K562 (cell line): ENCODE measurements around the gene PREX1. TPM values are rescaled to one million over a fixed set of nuclear protein-coding genes. Genes with fewer than 3 reads are reported as not detected.

Experiments
- ATAC-seq: fragments of 200-7000 bp; cut with Tn5 transposase; 3 replicates; pipeline ENCODE4 v1.9.1; 2020; ENCODE audit warnings: moderate library complexity
- BruUV-seq: library from RNA; stranded (reverse); fragments of 400-500 nt; replicated peaks from 2 replicates; lab custom pipeline; 2021; lab: Mats Ljungman, UMichigan
- CTCF ChIA-PET: fragments of 300-600 bp; formaldehyde crosslinking; extraction: SDS; loops from one replicate; lab custom pipeline; 2021; ENCODE audit warnings: low intra/inter-chr PET ratio; lab: Yijun Ruan, JAX
- POLR2A ChIA-PET: fragments of 300-600, 350-650 bp; sonication (Branson Sonifier 250); formaldehyde crosslinking; extraction: SDS; loops from one replicate; lab custom pipeline; 2021; ENCODE audit warnings: antibody characterized with exemption, inconsistent platforms; lab: Yijun Ruan, JAX
- DNase-seq, 4 experiments: peaks; one replicate each; pipeline versions ENCODE4 v3.0.0 to v3.0.0-alpha.2; 2011 to 2018; ENCODE audit warnings: low spot score in 3 of 4, mixed read lengths in 3 of 4; ENCODE audit errors: extremely low read depth in 1 of 4
- FAIRE-seq: peaks from 2 replicates; lab custom pipeline; 2011; peaks lifted over from hg19 to GRCh38; lab: Jason Lieb, UNC
- H2AFZ ChIP-seq: 2 replicates; pipeline ENCODE4 v1.6.0; 2011; ENCODE audit warnings: low read depth, low read length, control low read depth, inconsistent platforms
- H3K27ac ChIP-seq: fragments of 200-600 bp; 3 replicates; pipeline ENCODE4 v1.8.0; 2011; ENCODE audit warnings: low read depth, mild to moderate bottlenecking, control low read depth, inconsistent platforms, low read length, moderate library complexity, mixed read lengths; ENCODE audit errors: extremely low read depth
- H3K27me3 ChIP-seq, 2 experiments: fragments of 300-600 bp in 1 of 2; 2 replicates in 1 of 2; 3 replicates in 1 of 2; pipeline versions ENCODE4 v1.6.0 to v1.8.0; 2011; ENCODE audit warnings: inconsistent platforms in 2 of 2, low read length in 2 of 2, mild to moderate bottlenecking in 1 of 2, mixed read lengths in 1 of 2, moderate library complexity in 1 of 2; ENCODE audit not compliant: control insufficient read depth in 2 of 2, insufficient read depth in 2 of 2
- H3K36me3 ChIP-seq: fragments of 300-600 bp; 3 replicates; pipeline ENCODE4 v1.8.0; 2011; ENCODE audit warnings: mild to moderate bottlenecking, low read length, inconsistent platforms; ENCODE audit not compliant: control insufficient read depth, insufficient read depth
- H3K4me1 ChIP-seq, 2 experiments: fragments of 200-600 bp in 1 of 2; replicated peaks in 1 of 2; 2 replicates in 1 of 2; 3 replicates in 1 of 2; pipeline versions ENCODE4 v1.5.1 to v1.8.0; 2011; ENCODE audit warnings: inconsistent platforms in 2 of 2, low read length in 2 of 2, mild to moderate bottlenecking in 1 of 2, mixed read lengths in 1 of 2, moderate library complexity in 1 of 2; ENCODE audit not compliant: control insufficient read depth in 2 of 2, insufficient read depth in 2 of 2
- H3K4me2 ChIP-seq: 2 replicates; pipeline ENCODE4 v1.6.1; 2011; ENCODE audit warnings: low read length, control low read depth, inconsistent platforms, mixed read lengths; ENCODE audit not compliant: insufficient read depth
- H3K4me3 ChIP-seq: fragments of 200-600 bp; sonication (generic), shearing (Covaris generic); 2 replicates; pipeline ENCODE4 v1.5.1; 2016; ENCODE audit warnings: control low read depth, inconsistent platforms
- H3K79me2 ChIP-seq: fragments of 200-600 bp; 3 replicates; pipeline ENCODE4 v1.8.0; 2011; ENCODE audit warnings: low read length, inconsistent platforms; ENCODE audit not compliant: control insufficient read depth, insufficient read depth
- H3K9ac ChIP-seq, 2 experiments: 2 replicates each; pipeline versions ENCODE4 v1.6.0 to v1.6.1; 2011; ENCODE audit warnings: low read depth in 2 of 2, low read length in 2 of 2, control low read depth in 1 of 2, inconsistent platforms in 1 of 2, mild to moderate bottlenecking in 1 of 2, mixed read lengths in 1 of 2; ENCODE audit not compliant: insufficient read depth in 1 of 2
- H3K9me1 ChIP-seq: one replicate; pipeline ENCODE4 v1.6.0; 2011; ENCODE audit warnings: inconsistent platforms, mild to moderate bottlenecking, low read length, moderate library complexity; ENCODE audit not compliant: control insufficient read depth, insufficient read depth
- H3K9me3 ChIP-seq: replicated peaks from 2 replicates; pipeline ENCODE4 v1.5.1; 2011; ENCODE audit warnings: low read depth, low read length, inconsistent platforms; ENCODE audit not compliant: control insufficient read depth, insufficient read depth
- H4K20me1 ChIP-seq: replicated peaks from 2 replicates; pipeline ENCODE4 v1.6.1; 2011; ENCODE audit warnings: low read length, inconsistent platforms, mixed read lengths; ENCODE audit not compliant: control insufficient read depth, insufficient read depth
- ASH1L ChIP-seq: fragments of 450-650 bp; IDR thresholded peaks from 2 replicates; pipeline ENCODE4 v1.6.1; 2018; ENCODE audit warnings: borderline replicate concordance, mild to moderate bottlenecking, low read depth; ENCODE audit not compliant: partially characterized antibody
- CHD4 ChIP-seq: fragments of 200-600 bp; sonication (generic); IDR thresholded peaks from 3 replicates; pipeline ENCODE4 v1.6.1; 2012; ENCODE audit warnings: low read depth, mild to moderate bottlenecking, mixed read lengths, low read length, inconsistent platforms; ENCODE audit not compliant: insufficient read depth, insufficient replicate concordance, poor library complexity, severe bottlenecking
- GTF2E2 ChIP-seq: fragments of 200-800 bp; sonication (Bioruptor generic); IDR thresholded peaks from 2 replicates; pipeline ENCODE4 v1.6.1; 2016; ENCODE audit warnings: missing genetic modification characterization, missing compliant biosample characterization
- MCM2 ChIP-seq: fragments of 450-650 bp; IDR thresholded peaks from 2 replicates; pipeline ENCODE4 v1.6.1; 2017; ENCODE audit warnings: low read depth, mild to moderate bottlenecking
- MED1 ChIP-seq: sonication (generic); formaldehyde crosslinking; IDR thresholded peaks from 2 replicates; pipeline ENCODE4 v1.8.1; 2023; ENCODE audit warnings: missing genetic modification reagents, borderline replicate concordance
- NCOR1 ChIP-seq: fragments of 450-650 bp; IDR thresholded peaks from 2 replicates; pipeline ENCODE4 v1.6.1; 2016; ENCODE audit warnings: mild to moderate bottlenecking, moderate library complexity
- TEAD1 ChIP-seq, 2 experiments: fragments of 450-650 bp in 1 of 2; sonication (generic) in 1 of 2; formaldehyde crosslinking; IDR thresholded peaks; 2 replicates each; pipeline versions ENCODE4 v1.4.0 to v1.8.0; 2020 to 2022; ENCODE audit warnings: mild to moderate bottlenecking in 2 of 2, missing genetic modification reagents in 1 of 2
- whole genome bisulfite sequencing: fragments of 100-300 bp; shearing (Covaris generic); methylation state at CpG from one replicate; pipeline ENCODE4 v1.1.6; 2016; ENCODE audit warnings: low coverage, mixed read lengths; ENCODE audit not compliant: insufficient coverage; ENCODE audit errors: missing lambda C conversion rate; 5-methylcytosine and 5-hydroxymethylcytosine counted together
- in situ Hi-C: fragments of 300-500 bp; cut with MboI; formaldehyde crosslinking; loops from 4 replicates; pipeline ENCODE4 v1.15.0; 2018; ENCODE audit warnings: inconsistent platforms, mixed read lengths
- intact Hi-C: fragments of 100-400 bp; cut with micrococcal nuclease; formaldehyde crosslinking; loops from 2 replicates; pipeline ENCODE4 v1.14.2; 2022
- polyA plus RNA-seq, 8 experiments: library from polyadenylated mRNA; depleted of rRNA in 4 of 8; stranded (reverse) in 5 of 8; unstranded in 3 of 8; fragments of >200 nt; fragmentation: Nextera tagmentation in 2 of 8; fragmentation: Illumina TruSeq in 1 of 8; extraction: Ambion mirVana in 2 of 8; extraction: Trizol in 1 of 8; gene quantifications; 2 replicates each; pipeline versions ENCODE4 v1.2.1 to v1.2.3, GENCODE V29; 2011 to 2014; ENCODE audit warnings: inconsistent platforms in 1 of 8, missing spikeins in 1 of 8
- total RNA-seq, 7 experiments: library from RNA; depleted of rRNA in 6 of 7; stranded (reverse); fragments of >200 nt in 6 of 7; fragmentation: Illumina TruSeq in 2 of 7; extraction: Trizol in 2 of 7; gene quantifications; 2 replicates each; pipeline versions ENCODE4 v1.2.1 to v1.2.3, GENCODE V29; 2011 to 2021; ENCODE audit warnings: low replicate concordance in 1 of 7

The PREX1 gene
- total and polyA plus RNA-seq, 9 of the 15 experiments (the other 6 are each of a cell fraction or from before 2014, with no cell fraction given): 0.37 to 10.4 (median 4.8) TPM

- TF ChIP-seq ASH1L: no peak
- TF ChIP-seq CHD4: no peak
- TF ChIP-seq NCOR1: no peak
- TF ChIP-seq TEAD1 (CRISPR knock-in tag; IDR thresholded peaks at IDR 0.05): no peak
- TF ChIP-seq GTF2E2 (tag): no peak
- TF ChIP-seq MED1: no peak
- no peak for TF ChIP-seq MCM2
- TF ChIP-seq, all 486 proteins: peak for 0
- intact Hi-C loops (no loop called here), in situ Hi-C loops (no loop called here)
- no peaks in the 10 kb centered on the region for H3K9me3 ChIP-seq
- no peak overlapping the region for H3K9ac ChIP-seq
- H4K20me1 ChIP-seq: no peaks in the 10 kb centered on the region
- H3K27me3 ChIP-seq: no peaks in the 10 kb centered on the region
- BruUV-seq: no TSS peak
- POLR2A ChIA-PET: no interaction called here
- H3K9me1 ChIP-seq: no peaks in the 10 kb centered on the region
- peaks cover 2% of the 10 kb centered on the region; the same call in 1 of the 3 replicates for H3K36me3 ChIP-seq
- FAIRE-seq: no peak
- ATAC-seq: no peak
- no peak overlapping the region for H2AFZ ChIP-seq
- H3K4me2 ChIP-seq: no peak overlapping the region
- 37% methylated on average over 6 of the region's 6 CpGs for WGBS
- H3K79me2 ChIP-seq: no peaks in the 10 kb centered on the region
- H3K27ac ChIP-seq: no peak overlapping the region
- DNase-seq: no peak
- peaks cover 0 to 6% of the 10 kb centered on the region in 2 experiments; a peak in 1 of 5 replicates for H3K4me1 ChIP-seq
- H3K4me3 ChIP-seq: no peak overlapping the region
- CTCF ChIA-PET: no interaction called here
Measured at GRCh38 chr20:48744515-48744914, 83.3 kb downstream of the PREX1 start.
